Left ventricle myocardium inferior (tissue), 1 donor: Measurements from ENCODE around the gene MMGT1. TPM values are rescaled to one million over a fixed set of nuclear protein-coding genes. Genes with fewer than 3 reads are reported as not detected.
A peak's percentile ranks its signal among the peaks of the same experiment; 100 is the strongest.

Experiments
- DNase-seq: peaks from one replicate; pipeline ENCODE4 v3.0.0-alpha.2; 2020
- H3K27ac ChIP-seq: fragments of 200-600 bp; replicated peaks from 2 replicates; pipeline ENCODE4 v1.8.0; 2021
- H3K27me3 ChIP-seq: fragments of 200-600 bp; 2 replicates; pipeline ENCODE4 v1.8.0; 2021; ENCODE audit warnings: low read depth
- H3K36me3 ChIP-seq: fragments of 200-600 bp; 2 replicates; pipeline ENCODE4 v1.8.0; 2021
- H3K4me1 ChIP-seq: fragments of 200-600 bp; 2 replicates; pipeline ENCODE4 v1.8.0; 2021
- H3K4me3 ChIP-seq: fragments of 200-600 bp; 2 replicates; pipeline ENCODE4 v1.8.0; 2021; ENCODE audit warnings: mild to moderate bottlenecking, moderate library complexity
- H3K9me3 ChIP-seq: fragments of 200-600 bp; replicated peaks from 2 replicates; pipeline ENCODE4 v1.8.0; 2021
- intact Hi-C: fragments of 100-400 bp; cut with micrococcal nuclease; formaldehyde crosslinking; loops from one replicate; pipeline ENCODE4 v1.11.0; 2022
- long read RNA-seq: library from polyadenylated mRNA; unstranded; transcript quantifications from one replicate; pipeline ENCODE4 v2.0.0, GENCODE V29; 2021
- total RNA-seq: library from RNA; stranded (reverse); fragmentation: NEBNext Ultra II Directional; extraction: Animal tissue kit (Norgen Biotek cat#: 25700); gene quantifications from one replicate; pipeline ENCODE4 v1.2.1, GENCODE V29; 2021
- TF ChIP-seq, protein P1 (sequence below): fragments of 200-600 bp; IDR thresholded peaks from 2 replicates; pipeline ENCODE4 v1.8.0; 2021; ENCODE audit warnings: antibody characterized with exemption, mild to moderate bottlenecking, borderline replicate concordance
- donor health status: DM: no; HTN: yes; CAD: no; lungs with severe emphysema.

MMGT1 gene
- 25.3 TPM for total RNA-seq
- long read RNA-seq, transcript MMGT1-201 (4 exons, 3,738 nt): major isoform, 23 of 24 reads
- long read RNA-seq, partial matches to known transcripts: 0 of 24 reads
- long read RNA-seq, other reads (novel, unspliced or antisense): 1 of 24 reads

DNA sequence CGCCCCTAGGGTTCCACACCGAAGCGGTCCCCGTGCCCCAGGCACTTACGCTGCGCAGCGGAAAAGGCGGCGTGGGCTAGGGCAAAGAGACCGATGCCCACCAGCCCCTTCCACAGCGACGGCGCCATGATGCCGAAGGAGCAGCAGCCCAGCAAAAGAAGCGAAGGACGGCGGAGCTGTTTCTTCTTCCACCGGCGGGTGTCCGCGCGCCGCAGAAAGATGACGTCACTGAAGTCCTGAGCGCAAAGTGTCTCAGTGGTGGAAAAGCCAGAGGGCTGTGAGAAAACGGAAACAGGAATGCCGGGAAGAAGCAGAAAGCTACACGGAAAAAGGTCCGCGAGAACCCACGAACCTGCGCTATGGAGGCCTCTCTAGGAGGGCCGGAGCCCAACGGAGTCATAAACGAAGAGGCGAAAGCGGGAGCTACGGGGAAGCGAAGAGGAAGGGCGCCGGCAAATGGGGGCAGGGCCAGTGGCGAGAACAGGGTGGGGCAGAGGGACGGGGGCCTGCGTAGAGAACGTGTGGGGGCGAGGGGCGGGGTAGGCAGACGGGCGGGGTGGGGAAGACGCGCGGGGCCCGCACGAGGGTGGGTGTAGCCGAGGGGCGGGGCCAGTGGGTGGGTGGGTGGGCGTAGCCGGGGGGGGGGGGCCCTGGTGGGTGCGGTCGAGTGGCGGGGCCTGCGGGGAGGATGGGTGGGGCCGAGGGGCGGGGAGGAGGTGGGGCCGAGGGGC, at the start of gene MMGT1:
Gene MMGT1 (minus strand): TSS at position 441 of the 731 bp plus-strand sequence. CDS start 313 bp downstream, at position 128.
- peak; percentile 80 for DNase-seq
- intact Hi-C loops: no loop called here
- peaks cover 24% of the 10 kb centered on the region for H3K4me1 ChIP-seq
- no peaks in the 10 kb centered on the region for H3K36me3 ChIP-seq
- no peaks in the 10 kb centered on the region for H3K9me3 ChIP-seq
- H3K4me3 ChIP-seq: peak within 1 kb of the TSS; percentile 82
- H3K27me3 ChIP-seq: no peaks in the 10 kb centered on the region
- H3K27ac ChIP-seq: peak within 1 kb of the TSS; percentile 95
- TF ChIP-seq, protein P1, sequence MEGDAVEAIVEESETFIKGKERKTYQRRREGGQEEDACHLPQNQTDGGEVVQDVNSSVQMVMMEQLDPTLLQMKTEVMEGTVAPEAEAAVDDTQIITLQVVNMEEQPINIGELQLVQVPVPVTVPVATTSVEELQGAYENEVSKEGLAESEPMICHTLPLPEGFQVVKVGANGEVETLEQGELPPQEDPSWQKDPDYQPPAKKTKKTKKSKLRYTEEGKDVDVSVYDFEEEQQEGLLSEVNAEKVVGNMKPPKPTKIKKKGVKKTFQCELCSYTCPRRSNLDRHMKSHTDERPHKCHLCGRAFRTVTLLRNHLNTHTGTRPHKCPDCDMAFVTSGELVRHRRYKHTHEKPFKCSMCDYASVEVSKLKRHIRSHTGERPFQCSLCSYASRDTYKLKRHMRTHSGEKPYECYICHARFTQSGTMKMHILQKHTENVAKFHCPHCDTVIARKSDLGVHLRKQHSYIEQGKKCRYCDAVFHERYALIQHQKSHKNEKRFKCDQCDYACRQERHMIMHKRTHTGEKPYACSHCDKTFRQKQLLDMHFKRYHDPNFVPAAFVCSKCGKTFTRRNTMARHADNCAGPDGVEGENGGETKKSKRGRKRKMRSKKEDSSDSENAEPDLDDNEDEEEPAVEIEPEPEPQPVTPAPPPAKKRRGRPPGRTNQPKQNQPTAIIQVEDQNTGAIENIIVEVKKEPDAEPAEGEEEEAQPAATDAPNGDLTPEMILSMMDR: no peak

DNA sequence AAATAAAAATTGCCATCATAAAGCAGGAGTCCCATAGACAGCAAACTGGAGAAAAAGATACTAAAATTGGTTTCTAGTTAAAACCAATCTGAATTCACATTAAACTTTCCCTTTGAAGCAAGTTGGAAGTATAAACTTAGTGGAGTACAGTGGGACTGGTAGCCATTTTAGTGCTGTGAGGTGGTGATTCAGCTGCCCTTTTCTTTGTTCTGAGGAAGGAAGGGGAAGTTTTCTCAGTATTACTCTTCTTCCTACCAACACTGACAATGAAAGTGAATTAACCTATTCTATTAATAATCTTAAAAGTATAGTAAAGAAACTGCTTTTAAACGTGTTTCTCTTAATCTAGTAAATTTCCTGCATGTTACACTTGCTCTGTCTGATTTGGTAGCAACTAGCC, 48.1 kb upstream of the MMGT1 start:
- Histone ChIP-seq H3K4me3 (no peak overlapping the region), H3K9me3 (no peaks in the 10 kb centered on the region), H3K36me3 (peaks cover 23% of the 10 kb centered on the region), H3K27me3 (no peaks in the 10 kb centered on the region), H3K4me1 (no peaks in the 10 kb centered on the region), H3K27ac (no peak overlapping the region)
- DNase-seq: no peak
- TF ChIP-seq, protein P1: no peak
- intact Hi-C loops: no loop called here

DNA sequence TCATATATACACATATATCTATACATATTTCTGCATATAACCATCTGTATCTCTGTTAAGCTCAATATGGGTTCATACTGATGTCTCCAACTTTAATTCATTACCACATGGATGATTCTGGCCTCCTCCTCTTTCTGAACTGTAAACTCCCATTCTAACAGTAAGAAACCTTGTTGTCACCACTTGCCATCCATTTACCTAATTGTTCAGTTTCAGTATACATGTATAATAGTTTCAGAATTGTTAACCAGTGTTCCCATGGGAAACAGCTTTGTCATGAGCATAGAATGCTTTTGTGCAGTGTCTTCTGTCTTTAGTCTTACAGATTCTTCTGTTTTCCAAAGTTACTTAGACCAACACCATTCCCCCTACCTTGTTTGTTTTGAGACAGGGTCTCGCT, 47.4 kb upstream of the MMGT1 start:
- intact Hi-C loops: no loop called here
- H3K36me3 ChIP-seq: peaks cover 23% of the 10 kb centered on the region

DNA sequence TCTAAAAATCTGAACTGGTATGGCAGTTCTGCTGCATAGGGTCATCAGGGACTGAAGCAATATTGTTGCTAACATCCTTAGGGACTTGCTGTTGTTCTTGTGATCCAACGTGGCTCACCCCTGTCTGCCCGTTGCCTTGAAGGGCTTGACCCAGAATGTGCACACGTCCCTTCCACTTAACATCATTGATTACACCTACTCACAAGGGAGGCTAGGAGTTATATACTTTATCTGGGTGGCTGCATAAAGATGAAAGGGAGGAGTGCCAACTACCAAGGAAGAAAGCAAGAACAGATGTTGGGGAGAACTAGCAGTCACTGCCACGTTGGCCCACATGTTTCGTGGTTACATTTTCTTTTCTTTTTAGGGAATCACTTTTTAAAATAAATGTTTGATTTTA, 45.4 kb upstream of the MMGT1 start:
- H3K9me3 ChIP-seq: no peaks in the 10 kb centered on the region
- TF ChIP-seq, protein P1: no peak

More for the DNA sequence above, 47.4 kb upstream of the MMGT1 start:
- Histone ChIP-seq H3K9me3 (no peaks in the 10 kb centered on the region), H3K27ac (no peak overlapping the region), H3K4me3 (no peak overlapping the region), H3K4me1 (no peaks in the 10 kb centered on the region), H3K27me3 (no peaks in the 10 kb centered on the region)
- TF ChIP-seq, protein P1: no peak
- DNase-seq: no peak

DNA sequence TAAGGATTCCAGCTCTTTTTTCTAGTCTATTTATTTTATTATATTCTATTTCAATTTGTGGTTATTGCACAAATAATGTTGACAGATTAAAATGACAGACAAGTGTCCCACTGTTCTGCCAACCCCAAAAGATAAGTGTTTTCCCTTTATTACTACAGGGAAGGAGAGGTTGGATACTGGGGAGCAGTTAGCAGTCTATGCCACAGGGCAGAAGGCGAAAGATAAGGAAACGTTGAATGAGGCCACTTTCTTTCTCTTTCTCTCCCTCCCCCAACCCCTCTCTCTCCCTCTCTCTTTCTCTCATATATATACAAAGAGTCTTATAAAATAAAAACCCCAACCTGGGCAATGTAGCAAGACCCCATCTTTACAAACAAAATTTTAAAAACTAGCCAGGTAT, 43.1 kb upstream of the MMGT1 start:
- TF ChIP-seq, protein P1: no peak

More for the DNA sequence above, 45.4 kb upstream of the MMGT1 start:
- no peak for DNase-seq
- peaks cover 19% of the 10 kb centered on the region for H3K36me3 ChIP-seq
- H3K4me1 ChIP-seq: no peaks in the 10 kb centered on the region
- no peaks in the 10 kb centered on the region for H3K27me3 ChIP-seq
- intact Hi-C loops: no loop called here
- no peak overlapping the region for H3K27ac ChIP-seq
- no peak overlapping the region for H3K4me3 ChIP-seq

More for the DNA sequence above, 43.1 kb upstream of the MMGT1 start:
- no peaks in the 10 kb centered on the region for H3K27me3 ChIP-seq
- H3K27ac ChIP-seq: no peak overlapping the region
- H3K4me1 ChIP-seq: no peaks in the 10 kb centered on the region
- DNase-seq: no peak
- H3K9me3 ChIP-seq: no peaks in the 10 kb centered on the region
- peaks cover 24% of the 10 kb centered on the region for H3K36me3 ChIP-seq
- H3K4me3 ChIP-seq: no peak overlapping the region
- intact Hi-C loops: no loop called here
